Middle frontal gyrus (tissue), 1 donor: ENCODE data around the gene DYNC1I1.

Experiments used
- DNase-seq: peaks from one replicate; pipeline ENCODE4 v3.0.0-alpha.2; 2015; ENCODE audit warnings: low spot score; ENCODE audit errors: extremely low spot score

Gene DYNC1I1

DNA sequence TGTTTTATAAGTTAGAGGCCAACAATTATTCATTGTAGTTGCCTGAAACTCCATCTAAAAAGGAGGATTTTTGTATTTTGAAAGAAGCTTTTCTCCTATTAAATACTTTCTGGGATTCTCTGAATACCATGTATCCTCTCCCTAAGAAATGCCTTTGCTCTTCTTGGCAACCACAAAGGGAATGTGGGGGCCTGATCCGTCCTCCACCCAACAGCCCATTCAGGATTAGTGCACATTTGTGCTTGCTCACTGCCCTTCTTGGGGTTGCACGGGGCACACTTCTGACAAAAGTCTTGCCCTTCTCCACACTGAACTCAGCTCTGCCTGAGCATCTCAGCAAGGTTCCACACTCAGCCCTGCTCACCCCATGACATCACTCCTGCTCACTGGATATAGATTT is 355.4 kb downstream of the DYNC1I1 start:
- DNase-seq, result no peak

- no peak for DNase-seq
Measured at GRCh38 chr7:96131525-96131924, 359.2 kb downstream of the DYNC1I1 start.

DNA sequence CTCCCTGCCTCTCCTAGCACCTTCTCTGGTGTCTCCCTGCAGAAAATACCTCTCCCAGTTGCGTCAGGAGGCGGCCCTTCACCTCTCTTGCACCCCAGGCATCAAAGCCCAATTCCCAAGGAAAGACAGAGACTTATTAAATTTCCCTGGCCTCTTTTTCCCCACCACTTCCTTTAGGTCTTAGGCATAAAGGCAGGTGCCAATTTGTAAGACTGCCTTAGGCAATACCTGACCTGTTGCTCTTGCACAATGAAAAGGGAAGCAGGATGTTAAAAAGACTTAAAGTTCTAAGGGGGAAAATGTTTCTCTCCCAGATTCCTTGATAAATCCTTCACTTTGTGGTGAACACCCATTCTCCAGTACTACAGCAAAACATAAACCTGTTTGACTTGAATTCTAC is 362.9 kb downstream of the DYNC1I1 start:
- no peak for DNase-seq

DNA sequence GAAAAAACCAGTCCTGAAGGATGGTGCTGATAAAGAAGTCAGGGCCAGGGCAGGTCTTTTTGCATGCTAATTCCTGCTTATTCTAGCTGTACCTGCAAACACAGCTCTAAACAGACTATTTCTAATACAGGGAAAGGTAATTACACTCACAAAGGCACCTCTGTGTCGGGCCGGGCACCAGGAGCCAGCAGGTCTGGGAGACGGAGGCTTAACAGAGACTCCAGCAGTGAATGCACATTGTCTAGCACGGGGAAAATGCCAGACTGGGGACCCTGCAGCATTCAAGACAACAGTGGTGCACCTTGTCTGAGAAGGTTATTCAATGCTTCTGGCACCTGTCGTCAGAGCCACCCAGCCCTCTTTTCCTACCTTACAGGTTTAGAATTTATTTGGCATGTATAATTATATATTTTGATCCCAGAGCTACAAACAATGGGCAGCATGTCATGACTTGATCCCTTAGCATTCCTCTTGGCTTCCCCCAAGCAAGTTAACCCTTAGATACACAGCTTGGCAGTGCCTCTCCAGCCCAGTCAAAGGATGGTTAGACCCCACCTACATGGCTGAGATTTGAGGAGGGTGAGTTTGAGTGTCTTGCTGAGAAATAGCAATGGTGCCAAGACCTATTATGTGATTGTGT is 364.4 kb downstream of the DYNC1I1 start:
- DNase-seq, result no peak

- no peak for DNase-seq
Measured at GRCh38 chr7:96143495-96144259, 371.3 kb downstream of the DYNC1I1 start.

DNA sequence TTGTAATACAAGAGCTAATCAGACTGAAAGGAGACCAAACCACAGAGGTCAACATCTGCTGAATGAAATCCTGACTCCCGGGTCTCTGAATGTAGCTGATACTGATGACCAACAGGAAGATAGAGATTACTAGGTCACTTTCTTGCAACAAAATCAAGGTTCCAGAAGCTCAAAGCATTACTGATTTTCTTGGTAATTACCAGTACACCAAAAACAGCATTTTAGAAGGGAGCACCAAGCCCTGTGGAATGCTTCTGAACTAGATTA is 371.8 kb downstream of the DYNC1I1 start:
- DNase-seq, result no peak
